GM21723 (cell line): ENCODE data around the gene TCP10L.
"Not testable (repeated sequence)": the region's sequence is repeated elsewhere in the genome, so short reads cannot be mapped to it uniquely, and the experiment has no call there.

Source experiments
- ATAC-seq: cut with Tn5 transposase; IDR thresholded peaks from one replicate; pipeline ENCODE4 v1.9.1; 2021; ENCODE audit warnings: mild to moderate bottlenecking, moderate library complexity; ENCODE audit not compliant: unreplicated experiment

The TCP10L gene

GRCh38 chr21:32587120-32587519 is 1.8 kb upstream of the TCP10L start:
- ATAC-seq, result no peak

DNA sequence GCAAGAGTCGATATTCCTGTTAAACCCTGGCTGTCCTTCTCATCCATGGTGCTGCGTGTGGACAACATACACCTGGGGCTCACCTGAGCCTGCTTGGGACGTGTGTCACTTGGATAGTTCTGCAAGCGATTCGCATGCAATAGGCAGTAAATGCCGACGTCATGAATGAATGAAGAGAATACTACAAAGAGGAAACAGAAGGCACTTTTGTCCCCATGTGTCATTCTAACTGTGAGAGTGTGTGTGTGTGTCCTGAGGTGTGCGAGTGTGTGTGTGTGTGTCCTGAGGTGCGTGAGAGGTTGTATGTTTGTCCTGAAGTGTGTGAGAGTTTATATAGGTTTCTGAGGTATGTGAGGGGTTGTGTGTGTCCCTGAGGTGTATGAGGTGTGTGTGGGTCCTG is 647 bp upstream of the TCP10L start:
- ATAC-seq, result no peak

GRCh38 chr21:32584472-32584871 is 851 bp downstream of the TCP10L start:
- ATAC-seq, result no peak

DNA sequence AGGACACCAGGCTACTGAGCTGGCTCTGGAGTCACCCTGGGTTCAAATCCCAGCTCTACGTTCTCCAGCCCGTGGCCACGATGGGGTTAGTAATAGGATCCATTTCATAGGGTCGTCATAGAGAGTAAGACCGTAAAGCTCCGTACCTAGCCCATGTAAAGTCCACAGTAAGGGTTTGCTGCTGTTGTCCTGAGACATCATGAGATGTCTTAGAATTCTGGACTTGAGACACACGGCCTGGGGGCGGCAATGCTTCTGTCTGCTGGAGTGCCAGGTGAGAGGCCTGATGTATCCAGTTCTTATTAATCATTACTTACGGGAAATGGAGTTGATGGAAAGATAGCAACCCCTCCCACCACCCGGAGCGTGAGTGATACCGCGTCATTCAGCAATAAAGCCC is 3.6 kb downstream of the TCP10L start:
- no peak for ATAC-seq

DNA sequence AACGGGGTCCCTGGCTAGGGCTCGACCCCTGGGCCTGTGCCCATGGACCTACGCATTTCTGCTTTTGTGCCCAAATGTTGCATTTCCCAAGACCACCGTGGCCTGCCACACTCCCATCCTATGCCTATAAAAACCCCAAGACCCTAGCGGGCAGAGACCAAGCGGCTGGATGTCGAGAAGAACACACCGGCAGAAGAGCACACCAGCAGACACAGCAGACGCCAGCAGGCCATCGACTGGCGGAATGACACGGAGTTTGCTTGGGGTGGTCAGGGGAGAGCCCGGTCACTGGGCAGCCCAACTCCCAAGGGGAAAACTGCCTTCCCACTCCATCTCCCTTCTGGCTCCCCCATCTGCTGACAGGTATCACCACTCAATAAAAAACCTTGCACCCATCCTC is 4.4 kb downstream of the TCP10L start:
- ATAC-seq, result no peak

DNA sequence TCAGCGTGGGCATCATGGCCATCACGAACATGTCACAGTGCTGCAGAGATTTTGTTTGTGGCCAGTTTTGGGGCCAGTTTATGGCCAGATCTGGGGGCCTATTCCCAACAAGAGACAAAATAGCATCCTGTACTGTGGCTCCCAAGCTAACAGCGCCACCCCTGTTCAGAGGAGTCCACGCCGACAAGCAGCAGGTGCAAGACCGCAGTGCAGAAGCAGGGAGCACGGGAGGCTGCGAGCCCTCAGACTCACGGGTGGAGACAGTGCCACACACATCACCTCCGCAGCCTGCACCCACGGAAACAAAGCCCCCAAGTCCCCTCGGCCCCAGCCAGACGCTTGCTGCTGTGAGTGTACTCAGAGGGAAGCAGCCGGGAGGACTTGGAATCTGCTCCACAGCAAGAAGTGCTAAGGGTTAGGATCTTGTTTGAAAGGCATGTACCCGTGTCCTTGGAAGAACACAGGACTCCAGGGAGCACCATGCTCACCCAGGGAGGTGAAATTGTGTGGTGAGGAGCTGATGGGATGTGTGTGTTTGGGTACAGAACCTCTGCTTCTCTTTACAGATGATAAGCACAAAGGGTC is 7.1 kb downstream of the TCP10L start:
- no peak for ATAC-seq

DNA sequence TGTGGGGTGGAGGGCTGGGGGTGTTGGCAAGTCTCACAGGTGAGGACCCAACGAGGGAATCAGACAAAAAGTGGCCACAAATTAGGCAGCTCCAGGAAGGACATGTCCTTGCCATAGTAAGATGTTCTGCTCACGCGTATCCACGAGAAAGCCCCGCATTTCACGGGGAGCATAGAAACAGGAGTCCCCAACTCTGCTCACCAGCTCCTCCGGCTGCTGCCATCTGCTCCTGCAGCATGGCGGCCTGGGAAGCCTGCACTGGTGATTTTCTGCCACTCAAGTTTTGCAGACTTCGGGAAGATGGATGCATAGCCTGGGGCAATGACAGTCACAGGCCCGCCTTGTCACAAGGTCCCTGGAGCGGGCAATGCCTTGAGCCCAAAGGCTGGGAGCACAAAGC is 9.3 kb downstream of the TCP10L start:
- no peak for ATAC-seq

DNA sequence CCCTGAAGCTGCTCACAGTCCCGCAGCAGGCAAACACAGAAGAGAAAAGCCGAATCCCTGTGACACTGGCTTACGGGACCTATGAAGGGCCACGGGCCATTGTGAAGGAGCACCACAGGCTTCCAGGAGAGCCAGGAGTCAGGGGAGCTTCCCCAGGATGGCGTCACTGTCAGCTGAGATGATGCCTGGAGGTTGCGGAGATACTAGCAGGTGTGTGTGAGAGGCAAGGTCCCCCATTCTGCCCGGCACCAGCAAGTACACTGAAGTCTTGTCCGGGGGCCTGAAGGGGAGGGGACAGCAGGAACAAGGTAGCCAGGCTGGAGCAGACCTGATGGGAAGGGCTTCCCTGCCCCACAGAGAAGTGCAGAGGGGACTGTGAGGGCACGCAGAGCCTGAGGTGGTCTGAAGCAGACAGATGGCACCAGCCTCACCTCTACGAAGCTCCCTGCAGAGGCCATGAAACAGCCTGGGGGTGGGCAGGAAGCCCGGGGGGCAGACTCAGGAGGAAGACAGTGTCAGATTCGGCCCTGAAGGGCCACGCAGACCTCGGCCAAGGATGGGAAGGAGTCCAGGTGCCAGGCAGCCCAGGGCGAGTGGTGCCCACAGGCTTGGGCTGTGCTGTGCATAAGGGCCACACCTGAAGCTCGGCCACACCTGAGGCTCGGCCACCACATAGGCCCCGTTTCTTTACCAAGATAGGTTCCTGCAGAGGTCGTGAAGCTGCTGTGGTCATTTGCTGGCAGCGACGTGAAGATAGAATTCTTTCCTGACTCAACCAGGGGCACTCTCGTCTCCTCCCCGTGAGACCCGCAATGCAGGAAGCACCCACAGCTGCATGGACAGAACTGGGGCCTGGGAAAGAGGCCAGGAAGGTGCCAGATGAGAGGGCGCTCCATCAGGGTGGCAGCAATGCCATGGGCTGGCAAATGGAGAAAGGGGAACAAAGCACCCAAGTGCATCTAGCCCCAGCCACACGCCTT is 10.1 kb downstream of the TCP10L start:
- no peak for ATAC-seq

- no peak for ATAC-seq
Observed at GRCh38 chr21:32572574-32573420, 12.5 kb downstream of the TCP10L start.

DNA sequence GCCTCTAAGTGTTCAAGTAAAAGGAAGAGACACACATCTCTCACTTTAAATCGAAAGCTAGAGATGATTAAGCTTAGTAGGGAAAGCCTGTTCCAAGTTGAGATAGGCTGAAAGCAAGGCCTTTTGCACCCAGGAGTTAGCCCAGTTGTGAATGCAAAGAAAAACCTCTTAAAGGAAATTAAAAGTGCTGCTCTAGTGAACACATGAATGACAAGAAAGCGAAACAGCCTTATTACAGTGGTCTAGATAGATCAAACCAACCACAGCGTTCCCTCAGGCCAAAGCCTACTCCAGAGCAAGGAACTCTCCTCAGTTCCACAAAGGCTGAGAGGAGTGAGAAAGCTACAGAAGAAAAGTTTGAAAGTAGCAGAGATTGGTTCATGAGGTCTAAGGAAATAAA is 14.9 kb downstream of the TCP10L start:
- no peak for ATAC-seq

GRCh38 chr21:32569261-32570230 is 15.8 kb downstream of the TCP10L start:
- ATAC-seq, result peak; percentile 94

DNA sequence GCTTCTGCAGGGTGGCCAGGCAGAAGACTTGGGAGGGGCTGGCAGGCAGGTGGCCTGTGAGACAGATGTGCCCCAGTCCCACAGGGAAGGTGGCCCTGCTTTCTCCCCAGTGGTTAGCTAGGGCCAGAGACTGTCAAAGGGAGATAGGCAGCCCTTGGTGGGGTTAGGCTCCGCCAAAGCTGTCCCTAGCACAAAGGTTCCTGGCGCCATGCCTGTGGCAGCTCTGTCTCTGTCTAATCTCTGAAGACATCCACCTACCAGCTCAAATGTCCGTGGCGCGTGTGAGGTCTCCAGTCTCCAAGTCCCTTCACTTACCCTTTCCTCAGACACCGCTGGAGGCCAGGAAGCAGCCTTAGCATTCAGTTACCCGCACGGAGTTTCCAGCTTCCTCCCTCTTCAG is 17.7 kb downstream of the TCP10L start:
- no peak for ATAC-seq

DNA sequence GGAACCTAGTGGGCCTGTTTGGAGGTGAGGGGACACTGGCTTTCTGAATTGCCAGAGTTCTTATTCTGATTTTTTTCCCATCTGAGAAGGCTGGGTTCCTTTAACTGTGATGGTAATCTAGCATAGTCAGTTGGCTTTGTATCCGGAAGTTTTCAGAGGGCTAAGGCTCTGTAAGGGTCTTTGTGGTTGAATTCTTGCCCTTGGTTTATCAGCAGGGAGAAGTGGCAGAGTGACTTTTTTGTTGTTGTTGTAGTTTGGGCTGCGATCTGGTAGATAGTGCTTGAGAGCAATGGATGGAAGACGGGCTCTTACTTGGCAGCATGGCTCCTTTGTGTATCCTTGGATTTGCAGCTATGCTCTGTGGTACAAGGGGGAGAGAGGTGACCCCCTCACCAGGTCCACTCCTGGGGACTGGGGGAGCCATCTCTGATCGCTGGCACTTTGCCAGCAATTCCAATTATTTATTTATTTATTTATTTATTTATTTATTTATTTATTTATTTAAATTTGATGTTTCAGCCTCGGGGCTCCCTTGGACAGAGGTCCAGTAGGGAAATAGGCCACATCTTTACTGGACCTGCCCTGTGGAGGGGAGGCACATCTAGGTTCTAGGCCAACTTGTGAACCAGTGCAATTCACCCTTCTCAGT is 18.5 kb downstream of the TCP10L start:
- no peak for ATAC-seq

DNA sequence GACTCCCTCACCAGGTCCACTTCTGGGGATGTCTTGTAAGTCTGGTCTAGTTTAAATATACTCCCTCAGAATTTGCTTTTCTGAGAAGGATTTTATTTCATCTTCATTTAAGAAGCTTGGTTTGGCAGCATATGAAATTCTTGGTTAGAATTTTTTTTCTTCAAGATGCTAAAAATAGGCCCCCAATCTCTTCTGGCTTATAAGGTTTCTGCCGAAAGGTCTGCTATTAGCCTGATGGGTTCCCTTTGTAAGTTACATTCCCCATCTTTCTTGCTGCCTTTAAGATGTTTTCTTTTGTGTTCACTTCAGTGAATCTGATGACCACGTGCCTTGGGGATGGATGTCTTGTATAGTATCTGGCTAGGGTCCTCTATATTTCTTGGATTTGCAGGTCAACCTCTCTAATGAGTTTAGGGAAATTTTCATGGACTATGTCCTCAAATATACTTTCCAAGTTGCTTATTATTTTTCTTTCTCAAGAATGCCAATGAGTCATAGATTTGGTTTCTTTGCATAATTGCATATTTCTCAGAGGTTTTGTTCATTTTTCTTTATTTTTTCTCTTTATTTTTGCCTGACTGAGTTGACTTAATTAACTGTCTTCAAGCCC is 19.4 kb downstream of the TCP10L start:
- no peak for ATAC-seq

- no peak for ATAC-seq
Observed at GRCh38 chr21:32562915-32563314, 22.4 kb downstream of the TCP10L start.

DNA sequence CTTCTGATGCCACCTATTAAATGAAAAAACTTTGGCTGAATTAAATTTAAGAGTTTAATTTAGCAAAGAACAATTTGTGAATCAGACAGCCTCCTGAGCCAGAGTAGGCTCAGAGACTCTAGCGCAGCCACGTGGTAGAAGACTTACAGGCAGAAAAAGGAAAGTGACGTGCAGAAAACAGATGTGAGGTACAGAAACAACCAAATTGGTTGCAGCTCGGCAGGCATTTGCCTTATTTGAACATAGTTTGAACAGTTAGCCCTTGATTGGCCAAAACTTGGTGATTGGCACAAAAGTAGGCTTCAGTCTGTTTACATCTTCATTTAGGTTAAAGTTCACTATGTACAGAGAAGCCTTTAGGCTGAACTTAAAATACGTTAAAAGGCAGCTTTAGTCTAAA is 22.9 kb downstream of the TCP10L start:
- no peak for ATAC-seq

DNA sequence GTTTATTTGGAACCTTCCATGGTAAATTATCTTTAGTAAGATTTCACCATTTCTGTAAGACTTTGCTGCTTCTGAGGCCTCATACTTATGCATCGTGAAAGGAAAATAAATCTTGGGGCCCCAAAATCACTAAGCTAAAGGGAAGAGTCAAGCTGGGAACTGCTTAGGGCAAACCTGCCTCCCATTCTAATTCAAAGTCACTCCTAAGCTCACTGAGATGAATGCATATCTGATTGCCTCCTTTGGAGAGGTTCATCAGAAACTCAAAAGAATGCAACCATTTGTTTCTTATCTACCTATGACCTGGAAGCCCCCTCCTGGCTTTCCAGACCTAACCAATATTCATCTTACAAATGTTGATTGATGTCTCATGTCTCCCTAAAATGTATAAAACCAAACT is 23.8 kb downstream of the TCP10L start:
- not testable (repeated sequence) for ATAC-seq

DNA sequence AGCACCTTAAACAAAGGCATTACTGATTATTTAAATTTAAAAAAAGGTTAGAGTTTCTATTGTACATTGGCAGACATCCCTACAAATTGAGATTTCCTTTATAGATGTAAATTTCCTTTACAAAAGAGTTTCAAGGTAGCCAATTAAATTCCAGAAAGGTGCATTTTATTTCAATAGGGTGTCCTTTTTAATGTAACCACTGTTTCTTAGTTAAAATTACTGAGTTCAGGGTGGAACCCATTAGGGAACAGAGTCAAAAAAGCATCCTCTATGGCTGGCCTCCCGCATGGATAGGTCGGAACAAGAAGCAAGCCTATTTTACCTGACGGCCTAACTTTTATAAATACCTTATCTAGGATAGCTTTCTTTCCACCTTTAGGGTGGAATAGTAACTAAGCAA is 24.4 kb downstream of the TCP10L start:
- no peak for ATAC-seq

DNA sequence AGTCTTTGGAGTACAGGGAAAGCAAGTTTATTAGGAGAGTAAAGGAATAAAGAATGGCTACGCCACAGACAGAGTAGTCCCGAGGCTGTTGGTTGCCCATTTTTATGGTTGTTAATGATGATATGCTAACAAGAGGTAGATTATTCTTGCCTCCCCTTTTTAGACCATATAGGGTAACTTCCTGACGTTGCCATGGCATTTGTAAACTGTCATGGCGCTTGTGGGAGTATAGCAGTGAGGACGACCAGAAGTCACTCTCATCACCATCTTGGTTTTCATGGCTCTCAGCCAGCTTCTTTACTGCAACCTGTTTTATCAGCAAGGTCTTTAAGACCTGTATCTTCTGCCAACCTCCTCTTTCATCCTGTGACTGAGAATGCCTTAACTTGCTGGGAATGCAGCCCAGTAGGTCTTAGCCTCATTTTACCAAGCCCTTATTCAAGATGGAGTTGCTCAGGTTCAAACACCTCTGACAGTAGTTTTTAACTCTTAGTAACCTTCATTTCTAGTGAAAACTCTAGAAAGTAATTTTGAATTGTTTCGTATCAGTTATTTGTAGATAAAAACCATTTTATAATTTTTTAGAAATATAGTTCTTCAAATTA is 26.2 kb downstream of the TCP10L start:
- no peak for ATAC-seq
